Measurements from ENCODE around the gene LAMA3. TPM values are rescaled to one million over a fixed set of nuclear protein-coding genes. Genes with fewer than 3 reads are reported as not detected.

The LAMA3 gene
- total and polyA plus RNA-seq, 2 experiments from 2014 or later: 3.9 to 4.9 TPM

- no peak for TF ChIP-seq CREB1 (CRISPR knock-in tag; IDR thresholded peaks at IDR 0.05; ENCODE audit: low read depth)
Observed at GRCh38 chr18:23827681-23828080, 138.4 kb downstream of the LAMA3 start (continued).

GRCh38 chr18:23828426-23828825, 139.2 kb downstream of the LAMA3 start:
- no peaks in the 10 kb centered on the region for H3K9me3 Mint-ChIP-seq
- ATAC-seq (no peak), DNase-seq (ENCODE audit: low spot score) (no peak)
- 0 out of 2 replicates have a peak, but pooled peaks cover 5% of the 10 kb centered on the region for H3K4me1 ChIP-seq (ENCODE audit: insufficient read depth)
- H3K79me2 ChIP-seq (replicated peaks; ENCODE audit: insufficient read depth): no peaks in the 10 kb centered on the region
- H3K36me3 ChIP-seq (ENCODE audit: insufficient read depth): no peaks in the 10 kb centered on the region
- no peaks in the 10 kb centered on the region for H3K27me3 ChIP-seq (ENCODE audit: insufficient read depth)
- no peaks in the 10 kb centered on the region for H4K20me1 ChIP-seq (replicated peaks; ENCODE audit: insufficient read depth)
- no peaks in the 10 kb centered on the region for H3K36me3 Mint-ChIP-seq (ENCODE audit: low read depth)
- no peaks in the 10 kb centered on the region for H3K27me3 Mint-ChIP-seq (ENCODE audit: insufficient read depth, low read depth, poor library complexity)
- H3K4me2 ChIP-seq: no peak overlapping the region
- H3F3A ChIP-seq (replicated peaks; ENCODE audit: low read depth): no peaks in the 10 kb centered on the region
- no peak overlapping the region for H3K4me3 Mint-ChIP-seq
- H3K4me1 Mint-ChIP-seq: no peaks in the 10 kb centered on the region; the same call in 2 of the 3 replicates
- H3K4me3 ChIP-seq: no peak overlapping the region
- no peak overlapping the region for H3K27ac ChIP-seq (ENCODE audit: low read depth)
- TF ChIP-seq POLR2AphosphoS5 (IDR thresholded peaks at IDR 0.05; ENCODE audit: low read depth) (no peak), CTCF (conservative IDR thresholded peaks at IDR 0.05; ENCODE audit: low read depth in 2 of 2) (no peak), JUNB (IDR thresholded peaks at IDR 0.05; ENCODE audit: unreplicated experiment) (no peak), CREB1 (CRISPR knock-in tag; IDR thresholded peaks at IDR 0.05; ENCODE audit: low read depth) (no peak), ZNF331 (CRISPR knock-in tag; IDR thresholded peaks at IDR 0.05; ENCODE audit: low read depth) (no peak), EZH2phosphoT487 (IDR thresholded peaks at IDR 0.05; ENCODE audit: unreplicated experiment) (no peak), STAT1 (IDR thresholded peaks at IDR 0.05; ENCODE audit: unreplicated experiment) (no peak), EZH2 (IDR thresholded peaks at IDR 0.05; ENCODE audit: low read depth, unreplicated experiment) (no peak), ZNF114 (CRISPR knock-in tag; IDR thresholded peaks at IDR 0.05) (no peak), ZNF462 (CRISPR knock-in tag; IDR thresholded peaks at IDR 0.05) (no peak), REST (IDR thresholded peaks at IDR 0.05; ENCODE audit: unreplicated experiment) (no peak), ETS1 (IDR thresholded peaks at IDR 0.05) (no peak), NANOG (IDR thresholded peaks at IDR 0.05; ENCODE audit: borderline replicate concordance) (no peak)
- H3K9me2 ChIP-seq (ENCODE audit: insufficient read depth): no peaks in the 10 kb centered on the region; the same call in 1 of the 2 replicates
- H2AFZ ChIP-seq: no peak overlapping the region
- H3K27ac Mint-ChIP-seq: no peak overlapping the region
